HTERT RPE-1 (cell line): ENCODE measurements around the gene ZBTB7C.

Source experiments
- in situ Hi-C: fragments of 300-500 bp; cut with MboI; formaldehyde crosslinking; loops from 4 replicates; pipeline ENCODE4 v1.14.3; 2020; ENCODE audit warnings: low sequenced_read_pairs

Gene ZBTB7C

GRCh38 chr18:47985866-47986265 is 423.3 kb downstream of the ZBTB7C start:
- in situ Hi-C loops = no loop called here

- in situ Hi-C loops = no loop called here
These were observed 424.2 kb downstream of the ZBTB7C start for GRCh38 chr18:47984991-47985390.

- in situ Hi-C loops = no loop called here
These were observed 425.2 kb downstream of the ZBTB7C start for GRCh38 chr18:47983946-47984345.

GRCh38 chr18:47983055-47983454 is 426.1 kb downstream of the ZBTB7C start:
- in situ Hi-C loops = no loop called here

- in situ Hi-C loops = no loop called here
These were observed 427.4 kb downstream of the ZBTB7C start for GRCh38 chr18:47981830-47982229.

GRCh38 chr18:47981320-47981719 is 427.9 kb downstream of the ZBTB7C start:
- in situ Hi-C loops = no loop called here

GRCh38 chr18:47979611-47980200 is 429.5 kb downstream of the ZBTB7C start:
- in situ Hi-C loops = no loop called here

- in situ Hi-C loops = no loop called here
These were observed 430.6 kb downstream of the ZBTB7C start for GRCh38 chr18:47978603-47979002.

GRCh38 chr18:47978141-47978540 is 431.0 kb downstream of the ZBTB7C start:
- in situ Hi-C loops = no loop called here
